ENCODE results near the gene TYW1B.
"Not testable (repeated sequence)": the region's sequence is repeated elsewhere in the genome, so short reads cannot be mapped to it uniquely, and the experiment has no call there.

DNA sequence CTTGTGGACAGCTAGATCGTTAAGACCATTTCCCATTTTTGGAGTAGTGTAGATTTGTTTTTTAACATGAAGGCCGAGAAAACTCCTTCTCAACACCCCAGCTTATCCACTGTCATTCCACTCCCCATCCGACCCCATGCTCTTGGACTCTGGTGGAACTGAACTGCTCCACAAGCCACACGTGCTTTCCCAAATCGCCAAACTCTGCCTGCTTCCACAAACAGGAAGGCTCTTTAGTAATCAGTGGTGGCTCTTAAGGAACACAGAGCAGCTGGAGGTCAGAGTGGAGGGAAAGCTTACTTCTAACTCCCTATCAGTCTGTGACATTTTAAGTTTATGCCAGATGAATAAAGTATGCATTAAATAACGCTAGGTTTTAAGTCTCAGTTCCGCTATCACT lies 159.6 kb downstream of the TYW1B start:
- TF ChIP-seq, protein P1, sequence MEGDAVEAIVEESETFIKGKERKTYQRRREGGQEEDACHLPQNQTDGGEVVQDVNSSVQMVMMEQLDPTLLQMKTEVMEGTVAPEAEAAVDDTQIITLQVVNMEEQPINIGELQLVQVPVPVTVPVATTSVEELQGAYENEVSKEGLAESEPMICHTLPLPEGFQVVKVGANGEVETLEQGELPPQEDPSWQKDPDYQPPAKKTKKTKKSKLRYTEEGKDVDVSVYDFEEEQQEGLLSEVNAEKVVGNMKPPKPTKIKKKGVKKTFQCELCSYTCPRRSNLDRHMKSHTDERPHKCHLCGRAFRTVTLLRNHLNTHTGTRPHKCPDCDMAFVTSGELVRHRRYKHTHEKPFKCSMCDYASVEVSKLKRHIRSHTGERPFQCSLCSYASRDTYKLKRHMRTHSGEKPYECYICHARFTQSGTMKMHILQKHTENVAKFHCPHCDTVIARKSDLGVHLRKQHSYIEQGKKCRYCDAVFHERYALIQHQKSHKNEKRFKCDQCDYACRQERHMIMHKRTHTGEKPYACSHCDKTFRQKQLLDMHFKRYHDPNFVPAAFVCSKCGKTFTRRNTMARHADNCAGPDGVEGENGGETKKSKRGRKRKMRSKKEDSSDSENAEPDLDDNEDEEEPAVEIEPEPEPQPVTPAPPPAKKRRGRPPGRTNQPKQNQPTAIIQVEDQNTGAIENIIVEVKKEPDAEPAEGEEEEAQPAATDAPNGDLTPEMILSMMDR (IDR thresholded peaks at IDR 0.05; ENCODE audit: poor library complexity), result not testable (repeated sequence)
- not testable (repeated sequence) for TF ChIP-seq EZH2phosphoT487 (IDR thresholded peaks at IDR 0.05; ENCODE audit: low read depth, severe bottlenecking, unreplicated experiment)

Data from hepatocyte (in vitro differentiated cells).